Measurements from ENCODE around the gene ANTKMT.
A peak's percentile ranks its signal among the peaks of the same experiment; 100 is the strongest.

ANTKMT gene

GRCh38 chr16:715477-716199, 5.3 kb upstream of the ANTKMT start:
- no peak for DNase-seq

GRCh38 chr16:716200-716568, 4.8 kb upstream of the ANTKMT start:
- DNase-seq, result no peak

- DNase-seq, result no peak
Observed at GRCh38 chr16:716768-717325, 4.1 kb upstream of the ANTKMT start.

GRCh38 chr16:717450-718245, 3.3 kb upstream of the ANTKMT start:
- DNase-seq, result no peak

GRCh38 chr16:718389-718788, 2.6 kb upstream of the ANTKMT start:
- DNase-seq, result no peak

GRCh38 chr16:718922-719321, 2.0 kb upstream of the ANTKMT start:
- DNase-seq, result no peak

GRCh38 chr16:719815-720446, 1.0 kb upstream of the ANTKMT start:
- DNase-seq, result no peak

GRCh38 chr16:720447-720989, 428 bp upstream of the ANTKMT start:
- peak; percentile 30 for DNase-seq

GRCh38 chr16:721765-722540, 1.0 kb downstream of the ANTKMT start:
- no peak for DNase-seq

- DNase-seq, result no peak
Observed at GRCh38 chr16:722835-723633, 2.1 kb downstream of the ANTKMT start.

GRCh38 chr16:723695-724094, 2.7 kb downstream of the ANTKMT start:
- DNase-seq, result no peak

- DNase-seq, result no peak
Observed at GRCh38 chr16:724188-725040, 3.5 kb downstream of the ANTKMT start.

- DNase-seq, result no peak
Observed at GRCh38 chr16:725041-725376, 4.1 kb downstream of the ANTKMT start.

- DNase-seq, result no peak
Observed at GRCh38 chr16:725463-726187, 4.7 kb downstream of the ANTKMT start.

GRCh38 chr16:726188-726437, 5.2 kb downstream of the ANTKMT start:
- DNase-seq, result no peak

- peak; percentile 55 for DNase-seq
Observed at GRCh38 chr16:726438-727290, 5.7 kb downstream of the ANTKMT start, which contains the start of the genes CCDC78 and HAGHL. Gene CCDC78, minus strand, starts transcription at chr16:726443. Its CDS starts 76 bp downstream, at chr16:726367. Gene HAGHL, plus strand, starts transcription at chr16:727106. Its CDS starts 404 bp downstream, at chr16:727510.

GRCh38 chr16:727291-727977, 6.5 kb downstream of the ANTKMT start:
- no peak for DNase-seq

GRCh38 chr16:728131-728889, 7.4 kb downstream of the ANTKMT start:
- peak; percentile 72 for DNase-seq

All from T1000 (cell line).